ENCODE data around the gene SEC14L1.

SEC14L1 gene

GRCh38 chr17:77197115-77197514, 56.3 kb downstream of the SEC14L1 start:
- no peak for DNase-seq

DNA sequence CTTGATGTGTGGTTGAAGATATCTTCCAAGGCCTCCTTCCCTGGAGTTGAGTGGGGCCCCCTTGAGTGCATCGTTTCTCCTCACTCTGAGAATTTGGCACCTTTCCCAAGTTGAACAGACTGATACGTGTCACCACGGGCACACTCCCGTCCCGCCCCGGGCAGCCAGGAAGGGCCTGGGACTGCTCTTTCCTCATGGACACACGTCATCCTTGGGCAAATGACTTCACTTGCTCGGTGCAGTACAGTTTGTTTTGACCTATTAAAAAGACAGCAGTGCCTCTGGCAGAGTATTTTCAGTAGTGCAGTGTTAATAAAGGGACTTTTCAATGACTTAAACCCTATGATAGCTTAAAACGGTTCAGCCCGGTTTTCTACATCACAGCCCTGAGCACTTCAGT, 59.9 kb downstream of the SEC14L1 start:
- no peak for DNase-seq

DNA sequence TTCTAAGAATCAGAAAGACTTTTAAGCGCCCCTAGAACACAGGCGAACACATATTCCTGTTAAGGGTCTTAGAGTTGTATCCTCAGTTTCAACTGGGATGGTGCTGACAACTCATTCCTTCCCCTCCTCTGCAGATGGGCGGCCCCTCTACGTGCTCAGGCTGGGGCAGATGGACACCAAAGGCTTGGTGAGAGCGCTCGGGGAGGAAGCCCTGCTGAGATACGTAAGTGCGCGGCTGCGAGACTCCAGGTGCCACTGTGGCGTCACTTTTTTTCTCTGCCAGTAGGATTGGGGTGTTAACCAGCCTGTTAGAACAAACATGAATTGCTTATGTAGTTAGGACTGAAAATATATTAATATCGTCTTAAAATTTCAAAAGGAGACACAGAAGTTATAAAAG, 62.7 kb downstream of the SEC14L1 start:
- no peak for DNase-seq

- no peak for DNase-seq
These were observed 63.1 kb downstream of the SEC14L1 start for GRCh38 chr17:77203846-77204245.

DNA sequence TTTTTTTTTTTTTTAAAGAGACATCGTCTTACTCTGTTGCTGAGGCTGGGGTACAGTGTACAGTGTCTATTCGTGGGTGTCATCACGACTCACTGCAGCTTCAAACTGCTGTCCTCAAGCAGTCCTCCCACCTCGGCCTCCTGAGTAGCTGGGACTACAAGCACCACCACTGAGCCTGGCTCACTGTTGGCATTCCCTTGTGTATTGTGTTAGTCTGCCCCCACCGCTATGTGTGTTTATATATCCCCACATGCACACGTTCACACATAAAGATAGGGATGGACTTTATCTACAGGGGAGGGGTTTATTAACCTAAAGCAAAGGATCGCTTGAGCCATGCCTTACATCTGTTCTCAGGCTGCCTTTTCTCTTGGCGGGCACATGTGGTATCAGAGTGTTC, 63.8 kb downstream of the SEC14L1 start:
- no peak for DNase-seq

DNA sequence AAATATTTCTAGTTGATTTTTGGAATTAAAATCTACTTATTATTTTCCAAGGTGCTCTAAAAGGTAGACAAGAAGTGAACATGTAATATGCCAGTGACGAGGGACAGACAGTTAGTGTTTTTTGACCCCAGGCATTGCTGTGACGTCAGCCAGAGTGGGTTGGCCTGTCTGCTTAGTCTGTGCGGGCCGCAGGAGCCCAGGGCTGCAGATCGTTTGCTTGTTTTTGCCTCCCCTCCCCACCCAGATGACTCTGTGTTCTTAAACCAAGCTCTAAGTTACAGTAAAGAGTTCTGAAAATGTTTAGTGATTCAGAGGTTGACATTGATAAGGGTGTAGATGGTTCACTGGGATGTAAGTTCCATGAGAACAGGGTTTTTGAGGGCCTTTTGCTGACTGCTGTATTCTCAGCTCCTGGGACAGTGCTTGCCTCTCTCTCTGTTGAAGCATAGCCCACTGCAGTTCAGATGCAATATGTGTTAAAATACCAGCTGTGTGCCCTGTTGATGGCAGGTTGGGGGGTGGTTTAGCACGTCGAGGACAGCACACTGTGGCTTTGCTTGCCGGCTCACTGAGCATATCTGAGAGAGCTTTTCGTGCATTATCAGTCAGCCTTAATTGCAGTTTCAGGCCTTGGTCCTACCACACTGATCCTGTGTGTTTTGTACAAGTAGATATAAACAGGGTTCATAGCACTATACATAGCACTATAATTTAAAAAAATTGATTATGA, 64.8 kb downstream of the SEC14L1 start:
- DNase-seq, result no peak

DNA sequence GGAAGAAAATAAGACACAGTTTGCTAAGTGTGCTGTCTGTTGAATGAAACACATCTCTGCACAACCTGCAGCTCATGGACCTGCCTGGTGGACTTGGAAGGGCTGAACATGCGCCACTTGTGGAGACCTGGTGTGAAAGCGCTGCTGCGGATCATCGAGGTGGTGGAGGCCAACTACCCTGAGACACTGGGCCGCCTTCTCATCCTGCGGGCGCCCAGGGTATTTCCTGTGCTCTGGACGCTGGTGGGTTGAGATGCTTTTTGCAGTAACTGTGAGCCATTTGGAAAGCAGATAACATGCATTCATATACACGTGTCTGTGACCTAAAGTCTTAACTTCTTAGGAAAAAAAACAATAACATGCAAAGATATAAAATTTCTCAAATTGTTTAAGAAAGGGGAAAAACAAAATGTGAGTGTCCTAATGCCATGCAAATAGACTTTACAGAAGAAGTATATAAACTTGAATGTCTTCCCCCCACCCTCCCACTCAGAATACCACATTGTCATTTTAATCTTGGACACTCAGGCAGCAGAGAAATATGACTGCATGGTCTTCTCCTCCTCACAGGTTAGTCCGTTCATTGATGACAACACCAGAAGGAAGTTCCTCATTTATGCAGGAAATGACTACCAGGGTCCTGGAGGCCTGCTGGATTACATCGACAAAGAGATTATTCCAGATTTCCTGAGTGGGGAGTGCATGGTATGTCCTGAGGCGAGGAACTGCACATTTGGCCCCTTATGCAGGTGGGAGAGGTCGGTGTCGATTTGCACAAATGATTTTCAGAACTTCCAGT, 65.6 kb downstream of the SEC14L1 start:
- no peak for DNase-seq

GRCh38 chr17:77207689-77208216, 67.0 kb downstream of the SEC14L1 start:
- no peak for DNase-seq

DNA sequence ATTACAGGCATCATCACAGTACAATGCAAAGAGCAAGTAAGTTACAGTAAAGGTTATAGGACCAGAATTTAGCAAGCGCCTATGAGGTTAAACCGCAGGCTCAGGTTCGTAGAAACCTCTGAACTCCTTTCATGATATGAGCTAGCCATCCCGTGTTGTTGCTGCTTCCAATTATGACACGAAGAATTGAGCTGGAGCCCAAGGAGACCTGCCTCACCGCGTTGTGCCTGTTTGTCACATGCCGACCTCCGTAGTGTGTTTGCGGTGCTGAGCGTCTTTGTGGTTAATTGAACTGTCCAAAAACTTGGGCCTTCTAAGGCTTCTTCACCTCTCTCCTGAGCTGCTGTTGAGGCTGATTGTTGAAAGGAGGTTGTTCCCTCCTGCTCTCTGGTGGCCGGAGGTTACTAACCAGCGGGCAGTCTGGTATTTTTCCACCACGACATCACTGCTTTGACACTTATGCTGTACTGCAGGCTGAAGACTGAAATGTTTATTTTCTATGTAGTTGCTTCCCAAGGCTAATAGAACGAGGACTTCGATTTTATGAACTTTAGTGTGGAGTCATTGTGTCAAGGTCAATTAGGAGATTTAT, 67.5 kb downstream of the SEC14L1 start:
- peak; percentile 38 for DNase-seq

DNA sequence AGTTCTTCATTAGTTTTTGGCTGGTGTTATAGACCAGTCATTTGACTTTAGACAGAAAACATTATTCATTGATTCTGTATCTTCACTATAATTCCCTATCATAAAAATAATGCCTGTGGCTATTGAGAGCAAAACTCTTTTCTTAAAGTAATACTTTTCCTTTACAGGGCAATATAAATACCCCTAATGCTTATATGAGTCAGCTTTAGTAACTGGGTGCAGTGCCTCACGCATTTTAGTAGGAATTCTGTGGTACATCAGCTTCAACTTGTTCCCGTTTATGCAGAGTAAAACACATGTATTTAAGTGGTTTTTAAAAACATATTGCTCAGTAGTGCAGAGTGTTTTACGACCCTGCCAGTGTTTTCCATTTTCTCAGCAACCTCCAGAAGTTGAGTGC, 68.1 kb downstream of the SEC14L1 start:
- no peak for DNase-seq

GRCh38 chr17:77209330-77209748, 68.6 kb downstream of the SEC14L1 start:
- DNase-seq, result no peak

DNA sequence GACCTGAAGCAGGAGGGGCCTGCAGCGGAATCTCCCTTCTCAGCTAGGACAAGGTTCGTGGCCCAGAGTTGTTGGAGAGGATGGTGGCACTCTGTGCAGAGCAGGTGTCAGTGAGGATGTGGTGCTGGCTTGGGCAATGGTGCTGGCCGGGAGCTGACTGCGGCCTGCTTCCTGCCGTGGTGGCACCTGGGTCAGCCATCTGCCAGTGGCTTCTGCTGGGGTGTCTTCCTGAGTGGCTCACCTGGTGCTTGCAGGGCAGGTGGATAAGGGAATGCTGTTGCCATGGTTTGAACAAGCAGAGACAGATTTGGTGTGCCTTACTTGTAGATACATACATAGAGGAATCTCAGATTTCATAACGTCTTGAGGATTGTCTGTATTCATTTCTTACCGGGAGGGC, 69.6 kb downstream of the SEC14L1 start:
- no peak for DNase-seq

DNA sequence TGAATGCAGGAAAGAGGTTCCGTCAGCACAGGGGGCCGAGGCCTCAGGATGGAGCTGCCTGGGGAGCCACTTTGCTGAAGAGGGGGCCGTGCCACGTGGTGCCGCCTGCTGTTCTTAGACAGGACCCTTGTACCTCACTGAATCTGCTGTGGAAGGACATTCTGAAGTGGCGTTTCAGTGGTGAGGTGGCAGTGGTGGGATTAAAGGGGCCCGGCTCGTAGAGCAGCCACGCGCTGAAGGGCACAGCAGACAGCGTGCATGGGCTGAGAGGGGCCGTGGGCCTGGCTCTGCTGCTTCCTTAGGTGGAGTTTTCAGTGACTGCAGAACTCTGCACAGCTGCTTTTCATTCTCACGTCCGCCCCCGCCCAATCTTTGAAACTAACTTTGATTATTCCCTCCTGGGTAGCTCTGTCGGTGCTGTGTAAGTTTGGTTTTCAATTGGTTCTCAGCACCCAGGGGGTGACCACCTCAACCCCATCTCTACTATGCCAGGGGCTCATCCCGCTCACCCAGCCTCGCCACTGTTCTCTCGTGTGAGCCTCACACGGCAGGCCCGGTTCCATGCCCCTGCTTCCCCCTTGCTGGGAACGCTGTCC, 70.3 kb downstream of the SEC14L1 start:
- no peak for DNase-seq

DNA sequence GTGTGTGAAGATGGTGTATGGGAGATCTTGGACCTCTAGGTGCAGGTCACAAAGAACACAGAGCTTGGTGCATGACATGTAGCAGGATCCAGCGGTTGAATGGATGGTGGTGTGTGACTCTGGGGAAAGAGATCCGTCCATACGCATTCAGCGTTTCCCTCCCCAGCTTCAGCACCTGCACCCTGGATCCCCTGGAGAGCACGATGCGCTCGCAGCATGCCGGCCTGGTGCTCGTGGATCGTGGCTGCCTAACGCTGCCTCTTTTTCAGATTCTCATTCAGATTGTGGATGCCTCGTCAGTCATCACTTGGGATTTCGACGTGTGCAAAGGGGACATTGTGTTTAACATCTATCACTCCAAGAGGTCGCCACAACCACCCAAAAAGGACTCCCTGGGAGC, 70.9 kb downstream of the SEC14L1 start:
- no peak for DNase-seq

DNA sequence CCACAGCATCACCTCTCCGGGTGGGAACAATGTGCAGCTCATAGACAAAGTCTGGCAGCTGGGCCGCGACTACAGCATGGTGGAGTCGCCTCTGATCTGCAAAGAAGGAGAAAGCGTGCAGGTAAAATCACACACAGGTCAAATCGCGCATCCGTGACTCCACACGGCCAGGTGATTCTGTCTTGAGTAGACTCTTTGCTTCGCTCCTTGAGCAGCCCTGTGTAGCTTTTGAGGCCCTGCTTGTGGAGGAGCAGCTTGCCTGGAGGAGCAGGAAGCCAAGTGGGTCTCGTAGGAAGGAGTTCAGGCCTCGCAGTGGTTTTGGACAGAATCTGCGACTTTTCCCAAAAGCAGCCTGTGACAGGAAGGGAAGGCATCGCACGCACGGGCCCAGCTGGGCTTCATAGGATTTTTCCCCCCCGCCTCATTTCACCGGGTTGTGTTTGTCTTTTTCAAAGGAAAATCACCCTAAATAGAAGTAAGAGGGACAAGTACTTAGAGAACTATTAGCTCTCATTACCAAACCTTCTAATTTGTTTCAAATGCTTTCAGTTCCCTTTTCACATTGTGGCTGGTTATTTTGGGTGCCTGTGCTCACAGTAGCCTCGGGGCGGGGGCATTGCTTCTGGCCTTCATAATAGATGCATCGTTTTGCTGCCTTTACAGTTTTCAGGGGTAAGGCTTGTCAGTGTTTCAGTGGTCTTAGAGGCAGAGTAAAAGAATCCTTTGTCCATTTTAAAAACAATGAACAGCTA, 71.5 kb downstream of the SEC14L1 start:
- DNase-seq, result no peak

DNA sequence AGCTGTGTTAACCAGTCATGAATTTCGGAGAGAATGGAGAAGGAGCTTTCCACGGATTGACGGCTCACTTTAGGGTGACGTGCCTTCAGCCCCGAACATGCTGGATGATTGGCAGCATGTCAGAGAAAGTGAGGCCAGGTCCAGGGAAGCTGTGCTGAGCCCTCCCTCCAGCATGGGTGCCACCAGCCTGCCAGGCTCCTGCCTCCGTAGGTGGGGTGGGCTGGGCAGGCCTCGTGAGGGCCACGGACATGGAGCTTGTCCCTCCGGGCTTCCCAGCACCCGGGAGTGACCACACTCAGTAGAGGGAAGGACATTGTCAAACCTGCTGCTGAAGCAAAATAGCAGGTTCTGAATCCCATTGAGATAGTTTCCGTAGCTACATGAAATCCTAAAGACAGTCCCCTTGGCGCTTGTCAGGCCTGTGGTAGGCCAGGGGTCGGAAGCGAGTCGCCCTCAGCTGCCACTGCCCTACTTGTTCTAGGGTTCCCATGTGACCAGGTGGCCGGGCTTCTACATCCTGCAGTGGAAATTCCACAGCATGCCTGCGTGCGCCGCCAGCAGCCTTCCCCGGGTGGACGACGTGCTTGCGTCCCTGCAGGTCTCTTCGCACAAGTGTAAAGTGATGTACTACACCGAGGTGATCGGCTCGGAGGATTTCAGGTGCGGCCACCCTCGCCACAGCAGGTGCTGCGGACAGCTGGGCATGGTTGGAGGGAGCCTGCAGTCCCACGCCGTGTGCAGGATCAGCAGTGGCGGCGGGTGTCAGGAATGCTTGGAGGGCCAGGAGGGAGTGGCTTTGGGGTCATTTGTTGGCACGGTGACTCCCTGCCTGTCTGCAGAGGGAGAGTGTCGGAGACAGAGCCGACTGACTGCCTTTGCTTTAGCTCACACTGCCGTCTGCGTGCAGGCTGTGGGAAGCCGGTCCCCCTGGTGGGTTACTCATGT, 72.3 kb downstream of the SEC14L1 start:
- DNase-seq, result no peak

GRCh38 chr17:77213778-77214132, 73.0 kb downstream of the SEC14L1 start:
- no peak for DNase-seq

GRCh38 chr17:77214328-77214727, 73.6 kb downstream of the SEC14L1 start:
- no peak for DNase-seq

DNA sequence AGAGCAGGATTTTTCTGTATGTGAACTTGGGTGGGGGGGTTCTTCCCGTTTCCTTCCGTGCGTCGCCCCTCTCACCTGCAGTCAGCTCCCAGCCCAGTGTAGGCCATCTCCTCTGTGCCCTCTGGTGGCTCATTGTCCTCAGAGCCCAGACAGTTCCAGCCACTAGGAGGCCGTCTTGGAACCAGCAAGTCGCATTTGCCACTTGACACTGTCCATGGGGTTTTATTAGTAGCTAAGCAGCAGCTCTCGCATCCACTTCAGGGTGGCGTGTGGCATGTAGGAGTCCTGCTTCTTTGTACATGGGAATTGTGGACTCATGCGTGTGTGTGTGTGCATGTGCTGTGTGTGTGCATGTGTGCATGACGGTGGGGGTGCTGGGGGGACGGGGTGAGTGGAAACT, 74.0 kb downstream of the SEC14L1 start:
- DNase-seq, result no peak

- no peak for DNase-seq
These were observed 74.5 kb downstream of the SEC14L1 start for GRCh38 chr17:77215281-77215680.

GRCh38 chr17:77216486-77216885, 75.7 kb downstream of the SEC14L1 start:
- DNase-seq, result peak; percentile 46

GRCh38 chr17:77217123-77217522, 76.4 kb downstream of the SEC14L1 start:
- no peak for DNase-seq

All from NCI-H446 treated with DMSO at 0.1 percent for 48 hours (cell line).